Endothelial cell of umbilical vein (primary cell): ENCODE results near the gene NPHS1. TPM values are rescaled to one million over a fixed set of nuclear protein-coding genes. Genes with fewer than 3 reads are reported as not detected.

Source experiments
- BruUV-seq: library from RNA; stranded (reverse); fragments of 400-500 nt; replicated peaks from 2 replicates; lab custom pipeline; 2021; lab: Mats Ljungman, UMichigan
- CTCF ChIA-PET: fragments of 300-600, 350-600 bp; sonication (Branson Sonifier 250); formaldehyde crosslinking; loops from one replicate; lab custom pipeline; 2021; ENCODE audit warnings: antibody characterized with exemption, inconsistent platforms; lab: Charles Lee
- POLR2A ChIA-PET: fragments of 300-600, 350-600 bp; sonication (Branson Sonifier 250); formaldehyde crosslinking; loops from one replicate; lab custom pipeline; 2021; ENCODE audit warnings: antibody characterized with exemption, inconsistent platforms; lab: Charles Lee
- DNase-seq: peaks from one replicate; pipeline ENCODE4 v3.0.0-alpha.2; 2011; ENCODE audit warnings: low read depth, low spot score
- FAIRE-seq: peaks from 2 replicates; lab custom pipeline; 2011; peaks lifted over from hg19 to GRCh38; lab: Jason Lieb, UNC
- H2AFZ ChIP-seq: 2 replicates; pipeline ENCODE4 v1.6.0; 2012; ENCODE audit warnings: low read depth, low read length, control low read depth, inconsistent platforms
- H3K27ac ChIP-seq: 2 replicates; pipeline ENCODE4 v1.5.1; 2011; ENCODE audit warnings: low read depth, mild to moderate bottlenecking, control low read depth, low read length, moderate library complexity; ENCODE audit not compliant: insufficient read depth
- H3K27me3 ChIP-seq, 2 experiments: 2 replicates each; pipeline versions ENCODE4 v1.6.0 to v1.6.1; 2011; ENCODE audit warnings: low read length in 2 of 2, mixed read lengths in 1 of 2; ENCODE audit not compliant: control insufficient read depth in 2 of 2, insufficient read depth in 2 of 2
- H3K36me3 ChIP-seq, 2 experiments: 2 replicates in 1 of 2; 3 replicates in 1 of 2; pipeline ENCODE4 v1.5.1; 2011; ENCODE audit warnings: low read length in 2 of 2, mild to moderate bottlenecking in 1 of 2, moderate library complexity in 1 of 2; ENCODE audit not compliant: control insufficient read depth in 2 of 2, insufficient read depth in 2 of 2; ENCODE audit errors: extremely low read depth in 1 of 2
- H3K4me1 ChIP-seq: 3 replicates; pipeline ENCODE4 v1.5.1; 2011; ENCODE audit warnings: mild to moderate bottlenecking, low read length; ENCODE audit not compliant: control insufficient read depth, insufficient read depth; ENCODE audit errors: extremely low read depth
- H3K4me2 ChIP-seq: 2 replicates; pipeline ENCODE4 v1.6.1; 2011; ENCODE audit warnings: low read length, control low read depth, mixed read lengths; ENCODE audit not compliant: insufficient read depth
- H3K4me3 ChIP-seq, 3 experiments: fragments of 200-600 bp in 1 of 3; sonication (generic), shearing (Covaris generic) in 1 of 3; replicated peaks in 1 of 3; 2 replicates each; pipeline ENCODE4 v1.5.1; 2011 to 2016; ENCODE audit warnings: control low read depth in 3 of 3, low read length in 3 of 3, mild to moderate bottlenecking in 2 of 3, inconsistent platforms in 1 of 3, low read depth in 1 of 3, moderate library complexity in 1 of 3; ENCODE audit not compliant: insufficient read depth in 1 of 3
- H3K79me2 ChIP-seq: 2 replicates; pipeline ENCODE4 v1.6.0; 2012; ENCODE audit warnings: low read length, inconsistent platforms; ENCODE audit not compliant: control insufficient read depth, insufficient read depth
- H3K9ac ChIP-seq: replicated peaks from 2 replicates; pipeline ENCODE3; 2011; ENCODE audit warnings: low read length, control low read depth; ENCODE audit not compliant: insufficient read depth; ENCODE audit errors: extremely low read depth
- H3K9me1 ChIP-seq: replicated peaks from 3 replicates; pipeline ENCODE4 v1.6.0; 2011; ENCODE audit warnings: mild to moderate bottlenecking, low read length; ENCODE audit not compliant: control insufficient read depth, insufficient read depth; ENCODE audit errors: extremely low read depth
- H3K9me3 ChIP-seq: replicated peaks from 2 replicates; pipeline ENCODE4 v1.5.1; 2012; ENCODE audit warnings: low read length, inconsistent platforms; ENCODE audit not compliant: control insufficient read depth, insufficient read depth
- H4K20me1 ChIP-seq: replicated peaks from 2 replicates; pipeline ENCODE3; 2011; ENCODE audit warnings: mild to moderate bottlenecking, low read length; ENCODE audit not compliant: control insufficient read depth, insufficient read depth; ENCODE audit errors: extremely low read depth
- CTCF ChIP-seq, 2 donors: IDR thresholded peaks; 1 replicate in 1 of 2; 2 replicates in 1 of 2; pipeline ENCODE4 v1.5.1; 2011; ENCODE audit warnings: low read length in 2 of 2, mild to moderate bottlenecking in 2 of 2, moderate library complexity in 2 of 2, control low read depth in 1 of 2, inconsistent platforms in 1 of 2, low read depth in 1 of 2; ENCODE audit not compliant: insufficient read depth in 1 of 2; ENCODE audit errors: extremely low read depth in 1 of 2
- EZH2 ChIP-seq: IDR thresholded peaks from 2 replicates; pipeline ENCODE4 v1.6.1; 2012; ENCODE audit warnings: borderline replicate concordance, low read depth, mild to moderate bottlenecking, moderate library complexity, low read length, inconsistent platforms; ENCODE audit not compliant: severe bottlenecking
- FOS ChIP-seq: IDR thresholded peaks from 2 replicates; pipeline ENCODE4 v1.6.1; 2011; ENCODE audit warnings: mild to moderate bottlenecking, low read length, moderate library complexity, borderline replicate concordance; ENCODE audit not compliant: insufficient read depth
- GATA2 ChIP-seq: IDR thresholded peaks from 2 replicates; pipeline ENCODE4 v1.7.0; 2011; ENCODE audit warnings: low read depth, mild to moderate bottlenecking, moderate library complexity, mixed read lengths, low read length; ENCODE audit not compliant: insufficient read length, insufficient read depth
- JUN ChIP-seq: IDR thresholded peaks from 2 replicates; pipeline ENCODE4 v1.6.1; 2011; ENCODE audit warnings: borderline replicate concordance, low read depth; ENCODE audit not compliant: insufficient read length, insufficient read depth
- POLR2A ChIP-seq: IDR thresholded peaks from 2 replicates; pipeline ENCODE4 v1.6.1; 2012; ENCODE audit warnings: low read depth, mild to moderate bottlenecking, control low read depth, low read length
- dilution Hi-C: fragments of 300-500 bp; cut with MboI; formaldehyde crosslinking; loops from one replicate; pipeline ENCODE4 v1.15.0; 2019; ENCODE audit warnings: low sequenced_read_pairs; ENCODE audit not compliant: extremely low pct_ligation_motif_present
- intact Hi-C: fragments of 100-400 bp; cut with micrococcal nuclease; formaldehyde crosslinking; loops from one replicate; pipeline ENCODE4 v1.10.0; 2022
- polyA plus RNA-seq, 4 experiments: library from polyadenylated mRNA; depleted of rRNA in 3 of 4; stranded (reverse) in 3 of 4; unstranded in 1 of 4; fragments of >200 nt; gene quantifications; 2 replicates each; pipeline versions ENCODE4 v1.2.1 to v1.2.3, GENCODE V29; 2011 to 2012; ENCODE audit warnings: missing spikeins in 1 of 4
- small RNA-seq: library from RNA; depleted of rRNA; stranded (forward); fragments of <200 nt; gene quantifications from one replicate; pipeline ENCODE3, GENCODE V24; 2012; ENCODE audit warnings: low replicate concordance, low read depth; ENCODE audit not compliant: insufficient read depth, insufficient read length
- total RNA-seq: library from RNA; stranded (reverse); gene quantifications from 2 replicates; pipeline ENCODE4 v1.2.3, GENCODE V29; 2021
- TF ChIP-seq, protein P1 (sequence below): IDR thresholded peaks from 2 replicates; pipeline ENCODE4 v1.6.1; 2011; ENCODE audit not compliant: insufficient read depth, insufficient read length

The NPHS1 gene
- total and polyA plus RNA-seq, 2 donors (not counting 3 experiments of a cell fraction or from before 2014, with no cell fraction given) = not detected

- Histone ChIP-seq H3K9me3 (no peaks in the 10 kb centered on the region), H3K9me1 (no peaks in the 10 kb centered on the region), H3K9ac (no peak overlapping the region), H3K27me3 (no peaks in the 10 kb centered on the region), H3K27ac (no peak overlapping the region), H3K4me3 (peak overlapping the region in 2 of 3 experiments; percentile 46 to 57), H3K4me1 (peaks cover 4% of the 10 kb centered on the region), H4K20me1 (no peaks in the 10 kb centered on the region), H3K79me2 (no peaks in the 10 kb centered on the region), H3K36me3 (peaks cover 0 to 2% of the 10 kb centered on the region in 2 experiments), H3K4me2 (peak overlapping the region; percentile 59), H2AFZ (peak overlapping the region; percentile 80)
- FAIRE-seq = no peak
- TF ChIP-seq FOS (no peak), JUN (no peak), EZH2 (no peak), CTCF (IDR thresholded peaks at IDR 0.05; ENCODE audit: extremely low read depth in 1 of 2, insufficient read depth in 1 of 2, low read depth in 1 of 2, low read length in 2 of 2) (no peak), GATA2 (no peak), POLR2A (no peak)
- TF ChIP-seq, protein P1, sequence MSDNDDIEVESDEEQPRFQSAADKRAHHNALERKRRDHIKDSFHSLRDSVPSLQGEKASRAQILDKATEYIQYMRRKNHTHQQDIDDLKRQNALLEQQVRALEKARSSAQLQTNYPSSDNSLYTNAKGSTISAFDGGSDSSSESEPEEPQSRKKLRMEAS = no peak
- POLR2A ChIA-PET = no interaction called here
- dilution Hi-C loops = no loop called here
- CTCF ChIA-PET = interaction anchor here (0.6 to 1.1 kb wide), 2 partner anchors 13 to 18 kb away, joined by 3 read pairs; no protein-coding TSS in a partner anchor
- DNase-seq = no peak
- intact Hi-C loops = no loop called here
- BruUV-seq = TSS peak; percentile 67
Observed at GRCh38 chr19:35776102-35776788, 76.1 kb downstream of the NPHS1 start.

Small RNAs within 50 kb of the gene (small RNA-seq; reads per million reads assigned to genes)
- gene RN7SL402P = not detected

Other genes with a start within 250 kb of the NPHS1 start
- gene HAUS5, start 239.8 kb downstream of the NPHS1 start, total RNA-seq = 17.5 and 19.0 TPM in 2 replicates
- gene HAUS5, start 239.8 kb downstream of the NPHS1 start, polyA plus RNA-seq = 8.9 and 9.2 TPM in 2 replicates
- gene RBM42, start 223.5 kb downstream of the NPHS1 start, total RNA-seq = 97.3 and 99.2 TPM in 2 replicates
- 78.3 and 81.4 TPM in 2 replicates for gene RBM42, start 223.5 kb downstream of the NPHS1 start, polyA plus RNA-seq
- 0.95 and 1.5 TPM in 2 replicates for gene ETV2, start 210.8 kb downstream of the NPHS1 start, total RNA-seq
- 1.0 and 2.1 TPM in 2 replicates for gene ETV2, start 210.8 kb downstream of the NPHS1 start, polyA plus RNA-seq
- gene COX6B1, start 204.2 kb downstream of the NPHS1 start, total RNA-seq = 300 and 327 TPM in 2 replicates
- 692 and 759 TPM in 2 replicates for gene COX6B1, start 204.2 kb downstream of the NPHS1 start, polyA plus RNA-seq
- gene UPK1A, start 186.0 kb downstream of the NPHS1 start, total RNA-seq = not detected in 2 replicates
- gene UPK1A, start 186.0 kb downstream of the NPHS1 start, polyA plus RNA-seq = 0.13 TPM in 1 of 2 replicates, not detected in the other
- not detected in 2 replicates for gene ZBTB32, start 147.9 kb downstream of the NPHS1 start, total RNA-seq
- gene ZBTB32, start 147.9 kb downstream of the NPHS1 start, polyA plus RNA-seq = not detected in 2 replicates
- 37.2 and 40.0 TPM in 2 replicates for gene KMT2B, start 134.5 kb downstream of the NPHS1 start, total RNA-seq
- gene KMT2B, start 134.5 kb downstream of the NPHS1 start, polyA plus RNA-seq = 28.4 and 30.1 TPM in 2 replicates
- gene IGFLR1, start 110.1 kb downstream of the NPHS1 start, total RNA-seq = 2.6 and 3.4 TPM in 2 replicates
- gene IGFLR1, start 110.1 kb downstream of the NPHS1 start, polyA plus RNA-seq = 7.6 and 11.8 TPM in 2 replicates
- gene U2AF1L4, start 107.1 kb downstream of the NPHS1 start, total RNA-seq = 5.6 and 10.5 TPM in 2 replicates
- gene U2AF1L4, start 107.1 kb downstream of the NPHS1 start, polyA plus RNA-seq = 13.5 and 15.0 TPM in 2 replicates
- 65.6 and 70.1 TPM in 2 replicates for gene PSENEN, start 106.9 kb downstream of the NPHS1 start, total RNA-seq
- gene PSENEN, start 106.9 kb downstream of the NPHS1 start, polyA plus RNA-seq = 60.0 and 86.8 TPM in 2 replicates
- 11.3 and 15.5 TPM in 2 replicates for gene LIN37, start 103.9 kb downstream of the NPHS1 start, total RNA-seq
- 21.4 and 21.9 TPM in 2 replicates for gene LIN37, start 103.9 kb downstream of the NPHS1 start, polyA plus RNA-seq
- 2.7 and 6.2 TPM in 2 replicates for gene HSPB6, start 95.5 kb downstream of the NPHS1 start, total RNA-seq
- gene HSPB6, start 95.5 kb downstream of the NPHS1 start, polyA plus RNA-seq = 2.3 and 3.4 TPM in 2 replicates
- gene PROSER3, start 94.3 kb downstream of the NPHS1 start, total RNA-seq = 28.3 and 32.1 TPM in 2 replicates
- gene PROSER3, start 94.3 kb downstream of the NPHS1 start, polyA plus RNA-seq = 18.3 and 19.5 TPM in 2 replicates
- gene ARHGAP33, start 76.9 kb downstream of the NPHS1 start, total RNA-seq = 18.4 and 32.8 TPM in 2 replicates
- gene ARHGAP33, start 76.9 kb downstream of the NPHS1 start, polyA plus RNA-seq = 11.0 and 11.7 TPM in 2 replicates
- not detected in 2 replicates for gene PRODH2, start 39.7 kb downstream of the NPHS1 start, total RNA-seq
- not detected in 2 replicates for gene PRODH2, start 39.7 kb downstream of the NPHS1 start, polyA plus RNA-seq
- not detected in 2 replicates for gene KIRREL2, start 4.4 kb upstream of the NPHS1 start, total RNA-seq
- gene KIRREL2, start 4.4 kb upstream of the NPHS1 start, polyA plus RNA-seq = not detected in 2 replicates
- 6.2 and 9.0 TPM in 2 replicates for gene APLP1, start 16.1 kb upstream of the NPHS1 start, total RNA-seq
- 13.0 and 15.1 TPM in 2 replicates for gene APLP1, start 16.1 kb upstream of the NPHS1 start, polyA plus RNA-seq
- 7.6 and 8.7 TPM in 2 replicates for gene NFKBID, start 48.0 kb upstream of the NPHS1 start, total RNA-seq
- gene NFKBID, start 48.0 kb upstream of the NPHS1 start, polyA plus RNA-seq = 5.5 and 6.7 TPM in 2 replicates
- gene HCST, start 50.0 kb upstream of the NPHS1 start, total RNA-seq = not detected in 2 replicates
- not detected in 2 replicates for gene HCST, start 50.0 kb upstream of the NPHS1 start, polyA plus RNA-seq
- not detected in 2 replicates for gene TYROBP, start 55.8 kb upstream of the NPHS1 start, total RNA-seq
- not detected in 2 replicates for gene TYROBP, start 55.8 kb upstream of the NPHS1 start, polyA plus RNA-seq
- gene LRFN3, start 83.9 kb upstream of the NPHS1 start, total RNA-seq = 15.9 and 17.3 TPM in 2 replicates
- gene LRFN3, start 83.9 kb upstream of the NPHS1 start, polyA plus RNA-seq = 4.1 and 5.8 TPM in 2 replicates
- gene SDHAF1, start 142.7 kb upstream of the NPHS1 start, total RNA-seq = 8.4 and 10.3 TPM in 2 replicates
- 16.2 and 16.5 TPM in 2 replicates for gene SDHAF1, start 142.7 kb upstream of the NPHS1 start, polyA plus RNA-seq
- 0.62 and 1.3 TPM in 2 replicates for gene SYNE4, start 156.3 kb upstream of the NPHS1 start, total RNA-seq
- gene SYNE4, start 156.3 kb upstream of the NPHS1 start, polyA plus RNA-seq = 0.38 and 0.46 TPM in 2 replicates
- gene ALKBH6, start 161.7 kb upstream of the NPHS1 start, total RNA-seq = 17.3 and 21.4 TPM in 2 replicates
- gene ALKBH6, start 161.7 kb upstream of the NPHS1 start, polyA plus RNA-seq = 26.7 and 33.2 TPM in 2 replicates
- gene CLIP3, start 180.4 kb upstream of the NPHS1 start, total RNA-seq = 21.0 and 24.4 TPM in 2 replicates
- gene CLIP3, start 180.4 kb upstream of the NPHS1 start, polyA plus RNA-seq = 4.7 and 7.0 TPM in 2 replicates
- 2.9 and 4.1 TPM in 2 replicates for gene THAP8, start 201.8 kb upstream of the NPHS1 start, total RNA-seq
- gene THAP8, start 201.8 kb upstream of the NPHS1 start, polyA plus RNA-seq = 6.6 and 8.3 TPM in 2 replicates
- gene WDR62, start 202.4 kb upstream of the NPHS1 start, total RNA-seq = 12.1 and 13.4 TPM in 2 replicates
- 8.0 and 8.7 TPM in 2 replicates for gene WDR62, start 202.4 kb upstream of the NPHS1 start, polyA plus RNA-seq